HG02870 (cell line): Measurements from ENCODE around the gene TSPAN17.

Source experiments
- ATAC-seq: cut with Tn5 transposase; IDR thresholded peaks from one replicate; pipeline ENCODE4 v1.9.1; 2021; ENCODE audit warnings: mild to moderate bottlenecking, moderate library complexity; ENCODE audit not compliant: unreplicated experiment

The TSPAN17 gene

GRCh38 chr5:176639981-176640380, 7.3 kb upstream of the TSPAN17 start:
- ATAC-seq: no peak

- no peak for ATAC-seq
These were observed 6.7 kb upstream of the TSPAN17 start for GRCh38 chr5:176640616-176641015.

GRCh38 chr5:176642675-176643490, 4.4 kb upstream of the TSPAN17 start:
- ATAC-seq: no peak

GRCh38 chr5:176643491-176644219, 3.6 kb upstream of the TSPAN17 start:
- no peak for ATAC-seq

- ATAC-seq: no peak
These were observed 3.0 kb upstream of the TSPAN17 start for GRCh38 chr5:176644294-176644693.

GRCh38 chr5:176644878-176645670, 2.2 kb upstream of the TSPAN17 start:
- no peak for ATAC-seq

- no peak for ATAC-seq
These were observed 1.1 kb upstream of the TSPAN17 start for GRCh38 chr5:176646049-176646706.

- ATAC-seq: peak; percentile 13
These were observed 616 bp upstream of the TSPAN17 start for GRCh38 chr5:176646707-176647029.

- no peak for ATAC-seq
These were observed 674 bp downstream of the TSPAN17 start for GRCh38 chr5:176647843-176648473.

GRCh38 chr5:176648474-176649194, 1.4 kb downstream of the TSPAN17 start:
- no peak for ATAC-seq

- no peak for ATAC-seq
These were observed 3.1 kb downstream of the TSPAN17 start for GRCh38 chr5:176650354-176650884.

- ATAC-seq: no peak
These were observed 4.2 kb downstream of the TSPAN17 start for GRCh38 chr5:176651472-176651980.

- ATAC-seq: no peak
These were observed 4.9 kb downstream of the TSPAN17 start for GRCh38 chr5:176652136-176652535.

- ATAC-seq: no peak
These were observed 6.4 kb downstream of the TSPAN17 start for GRCh38 chr5:176653401-176654385.

- ATAC-seq: no peak
These were observed 7.6 kb downstream of the TSPAN17 start for GRCh38 chr5:176654856-176655255.

GRCh38 chr5:176656467-176656990, 9.2 kb downstream of the TSPAN17 start:
- ATAC-seq: no peak

GRCh38 chr5:176658007-176658599, 10.8 kb downstream of the TSPAN17 start:
- ATAC-seq: peak; percentile 43
